HUES64 (cell line): ENCODE data around the gene FASN.

Experiments
- H3K27ac ChIP-seq: 2 replicates; pipeline ENCODE4 v1.7.0; 2013; ENCODE audit warnings: low read depth, low read length, inconsistent platforms
- H3K27me3 ChIP-seq: 2 replicates; pipeline ENCODE4 v1.6.1; 2013; ENCODE audit warnings: mild to moderate bottlenecking, low read length; ENCODE audit not compliant: insufficient read depth
- H3K36me3 ChIP-seq: 2 replicates; pipeline ENCODE4 v1.6.1; 2013; ENCODE audit warnings: mild to moderate bottlenecking, low read length; ENCODE audit not compliant: insufficient read depth
- H3K4me1 ChIP-seq: 2 replicates; pipeline ENCODE4 v1.6.1; 2013; ENCODE audit warnings: mild to moderate bottlenecking, low read length, moderate library complexity; ENCODE audit not compliant: insufficient read depth
- H3K4me3 ChIP-seq: 2 replicates; pipeline ENCODE4 v1.5.1; 2013; ENCODE audit warnings: mild to moderate bottlenecking, low read length, moderate library complexity
- H3K9ac ChIP-seq: 2 replicates; pipeline ENCODE4 v1.6.1; 2013; ENCODE audit warnings: mild to moderate bottlenecking, low read depth, low read length
- H3K9me3 ChIP-seq: 2 replicates; pipeline ENCODE4 v1.6.1; 2013; ENCODE audit warnings: low read depth, low read length; ENCODE audit not compliant: insufficient read depth
- WGBS: fragments of 150-250, 120-280 bp; methylation state at CpG from one replicate; pipeline ENCODE4 v1.1.7; 2013; ENCODE audit warnings: missing lambda C conversion rate; 5-methylcytosine and 5-hydroxymethylcytosine counted together

FASN gene

DNA sequence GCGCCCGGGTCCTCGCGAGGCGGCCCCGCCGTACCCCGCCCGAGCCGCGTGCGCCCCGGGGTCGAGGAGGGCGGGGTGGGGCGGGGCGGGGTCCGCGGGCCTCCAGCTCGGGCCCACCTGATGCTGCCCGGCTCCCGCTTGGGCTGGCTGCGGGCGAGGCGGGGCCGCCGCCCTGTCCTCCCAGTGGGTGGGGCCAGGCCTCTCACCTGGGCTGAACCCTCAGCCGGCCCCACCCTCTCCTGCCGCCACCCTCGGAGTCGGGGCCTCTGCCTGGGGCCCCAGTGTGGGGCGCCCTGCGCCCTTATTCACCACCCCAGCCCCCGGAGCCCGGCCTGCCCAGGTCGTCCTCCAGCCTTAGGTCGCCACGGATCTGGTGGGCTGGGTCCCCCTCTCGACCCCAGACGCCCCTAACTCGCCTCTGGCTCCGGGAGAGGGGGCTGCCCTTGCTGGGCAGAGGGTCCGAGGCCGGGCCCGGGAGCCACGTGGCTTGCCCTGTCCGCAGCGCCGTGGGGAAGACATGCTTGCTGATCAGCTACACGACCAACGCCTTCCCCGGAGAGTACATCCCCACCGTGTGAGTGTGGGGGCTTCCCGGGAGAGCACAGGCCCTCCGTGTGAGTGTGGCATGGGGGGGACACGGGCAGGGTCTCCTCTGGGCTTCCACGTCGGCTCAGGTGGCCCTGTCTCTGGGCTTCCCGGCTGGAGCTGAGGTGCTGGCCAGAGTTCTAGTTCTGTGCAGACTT lies 66.0 kb downstream of the FASN start:
- Histone ChIP-seq H3K36me3 (no peaks in the 10 kb centered on the region), H3K4me3 (peak overlapping the region; percentile 77), H3K9me3 (no peaks in the 10 kb centered on the region), H3K9ac (peak overlapping the region; percentile 66), H3K27me3 (no peaks in the 10 kb centered on the region), H3K27ac (no peak overlapping the region), H3K4me1 (0 out of 2 replicates have a peak, but pooled peaks cover 5% of the 10 kb centered on the region)
- WGBS = 8% methylated on average over 55 of the region's 59 CpGs

- Histone ChIP-seq H3K9me3 (no peaks in the 10 kb centered on the region), H3K4me1 (0 out of 2 replicates have a peak, but pooled peaks cover 5% of the 10 kb centered on the region), H3K36me3 (no peaks in the 10 kb centered on the region), H3K9ac (peak within 1 kb of the TSS; percentile 66), H3K27ac (no peak within 1 kb of the TSS), H3K27me3 (no peaks in the 10 kb centered on the region), H3K4me3 (peak within 1 kb of the TSS; percentile 77)
- under 1% methylated on average over 76 of the region's 96 CpGs for WGBS
Measured at GRCh38 chr17:82031303-82031884, 66.6 kb downstream of the FASN start, which contains the start of gene RAC3. Gene RAC3 (plus strand): TSS chr17:82031678. CDS start chr17:82031762, 84 bp downstream.

GRCh38 chr17:82030470-82031302 lies 67.3 kb downstream of the FASN start:
- H3K36me3 ChIP-seq = no peaks in the 10 kb centered on the region
- WGBS = 1% methylated on average over 94 of the region's 94 CpGs
- H3K9me3 ChIP-seq = no peaks in the 10 kb centered on the region
- H3K4me3 ChIP-seq = peak overlapping the region; percentile 60
- H3K27ac ChIP-seq = no peak overlapping the region
- no peaks in the 10 kb centered on the region for H3K27me3 ChIP-seq
- peak overlapping the region; percentile 65 for H3K9ac ChIP-seq
- 0 out of 2 replicates have a peak, but pooled peaks cover 5% of the 10 kb centered on the region for H3K4me1 ChIP-seq

GRCh38 chr17:82029990-82030469 lies 68.0 kb downstream of the FASN start:
- Histone ChIP-seq H3K4me3 (peak overlapping the region; percentile 8; the same call in 1 of the 2 replicates), H3K27ac (no peak overlapping the region), H3K27me3 (no peaks in the 10 kb centered on the region), H3K4me1 (0 out of 2 replicates have a peak, but pooled peaks cover 5% of the 10 kb centered on the region), H3K36me3 (no peaks in the 10 kb centered on the region), H3K9me3 (no peaks in the 10 kb centered on the region), H3K9ac (no peak overlapping the region)
- WGBS = 70% methylated on average over 31 of the region's 31 CpGs

DNA sequence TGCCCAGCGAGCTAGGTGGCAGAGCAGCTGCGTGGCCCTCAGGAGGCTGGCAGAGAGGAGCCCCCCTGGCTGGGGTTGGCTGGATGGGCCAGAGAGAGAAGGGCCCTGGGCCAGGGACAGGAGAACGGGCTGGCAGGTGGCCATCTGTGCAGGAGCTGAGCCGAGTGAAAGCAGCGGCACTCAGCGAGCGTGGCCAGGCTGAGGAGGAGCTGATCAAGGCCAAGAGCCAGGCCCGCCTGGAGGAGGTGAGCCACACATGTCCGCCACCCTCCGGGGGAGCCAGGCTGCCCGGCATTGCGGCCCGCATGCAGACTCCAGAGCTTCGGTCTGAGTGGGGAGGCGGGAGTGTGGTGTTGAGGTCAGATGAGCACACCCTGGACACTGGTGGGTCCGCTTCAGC lies 68.6 kb downstream of the FASN start:
- H3K9me3 ChIP-seq = no peaks in the 10 kb centered on the region
- 94% methylated on average over 16 of the region's 16 CpGs for WGBS
- 0 out of 2 replicates have a peak, but pooled peaks cover 5% of the 10 kb centered on the region for H3K4me1 ChIP-seq
- 0 out of 2 replicates have a peak, but pooled peaks cover under 1% of the 10 kb centered on the region for H3K27me3 ChIP-seq
- H3K9ac ChIP-seq = no peak overlapping the region
- H3K4me3 ChIP-seq = no peak overlapping the region
- H3K27ac ChIP-seq = no peak overlapping the region
- H3K36me3 ChIP-seq = no peaks in the 10 kb centered on the region

DNA sequence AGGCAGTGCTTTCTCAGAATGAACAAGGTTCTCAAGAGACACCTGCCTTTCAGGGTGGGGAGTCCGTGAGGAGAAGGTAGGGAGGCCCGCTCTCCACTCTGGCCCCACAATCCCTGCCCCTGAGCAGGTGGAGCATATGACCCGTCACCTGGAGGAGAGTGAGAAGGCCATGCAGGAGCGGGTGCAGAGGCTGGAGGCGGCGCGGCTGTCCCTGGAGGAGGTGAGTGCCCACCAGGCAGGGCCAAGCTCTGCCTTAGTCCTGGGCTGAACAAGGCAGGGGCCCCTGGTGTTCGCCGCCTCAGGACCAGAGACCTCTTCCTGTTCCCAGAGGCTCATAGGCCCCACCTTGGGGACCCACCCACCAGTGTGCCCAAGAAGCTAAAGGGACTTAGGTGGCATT lies 69.1 kb downstream of the FASN start:
- Histone ChIP-seq H3K4me3 (no peak overlapping the region), H3K4me1 (0 out of 2 replicates have a peak, but pooled peaks cover 5% of the 10 kb centered on the region), H3K27ac (no peak overlapping the region), H3K36me3 (no peaks in the 10 kb centered on the region), H3K9ac (no peak overlapping the region), H3K27me3 (0 out of 2 replicates have a peak, but pooled peaks cover 4% of the 10 kb centered on the region), H3K9me3 (no peaks in the 10 kb centered on the region)
- WGBS = 94% methylated on average over 9 of the region's 9 CpGs
